ENCODE data around the gene SYNM.

GRCh38 chr15:99154271-99154670, 49.4 kb downstream of the SYNM start:
- TF ChIP-seq CTCF (IDR thresholded peaks at IDR 0.05): no peak
- no peak for TF ChIP-seq POLR2A (IDR thresholded peaks at IDR 0.05)

All from body of pancreas (tissue), 4 donors.